NCI-H146 treated with DMSO at 0.1 percent for 48 hours (cell line): Measurements from ENCODE around the gene ENDOV.

Experiments used
- DNase-seq: peaks from one replicate; lab custom pipeline; 2025; ENCODE audit not compliant: unreplicated experiment; lab: John Stamatoyannopoulos, UW

The ENDOV gene

DNA sequence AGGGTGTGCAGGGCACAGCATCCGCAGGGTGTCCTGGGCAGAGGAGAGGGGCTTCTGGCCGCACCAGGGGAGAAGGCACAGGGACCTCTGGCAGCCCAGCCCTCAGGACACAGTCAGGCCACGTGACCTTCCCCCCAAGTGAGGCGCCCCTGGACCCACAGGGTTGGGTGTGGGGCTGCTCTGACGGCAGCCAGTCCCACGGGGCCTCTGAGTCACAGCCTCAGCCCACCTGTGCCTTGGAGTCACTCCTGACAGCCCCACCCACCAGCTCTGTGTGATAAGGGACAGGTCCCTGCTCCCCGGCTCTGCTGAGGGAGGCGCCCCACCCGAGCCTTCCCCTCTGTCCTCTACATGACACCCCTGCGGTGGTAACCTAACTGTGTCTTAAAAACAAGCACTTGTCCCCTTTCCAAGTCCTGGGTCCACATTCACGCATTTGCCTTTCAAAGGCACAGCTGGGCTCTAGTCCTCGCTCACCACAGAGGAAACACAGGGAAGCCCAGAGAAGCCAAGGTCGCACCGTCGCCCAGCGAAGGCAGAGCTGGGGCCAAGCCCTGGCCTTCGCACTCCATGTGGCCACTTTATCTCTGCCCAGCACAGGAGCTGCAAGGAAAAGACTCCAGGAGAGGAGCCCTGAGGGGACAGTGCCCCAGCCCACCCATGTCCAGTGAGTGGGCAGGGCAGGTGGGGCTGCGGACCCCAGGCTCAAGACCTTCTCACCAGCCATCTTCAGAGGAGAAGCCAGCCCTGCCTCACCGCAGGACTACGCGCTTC lies 66.5 kb downstream of the ENDOV start:
- DNase-seq: no peak

DNA sequence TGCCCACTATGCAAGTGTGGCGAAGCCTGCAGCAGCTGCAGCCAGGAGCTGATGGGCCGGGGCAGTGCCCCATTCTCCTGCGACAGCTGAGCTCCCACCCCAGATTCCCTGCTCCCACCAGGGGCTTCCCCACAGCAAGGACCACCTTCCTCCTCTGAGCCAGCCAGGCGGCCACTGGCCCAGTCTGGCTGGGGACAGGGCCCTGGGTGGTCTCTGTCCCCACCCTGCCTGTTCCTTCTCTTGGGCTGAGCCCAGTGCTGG lies 67.0 kb downstream of the ENDOV start:
- DNase-seq: no peak

DNA sequence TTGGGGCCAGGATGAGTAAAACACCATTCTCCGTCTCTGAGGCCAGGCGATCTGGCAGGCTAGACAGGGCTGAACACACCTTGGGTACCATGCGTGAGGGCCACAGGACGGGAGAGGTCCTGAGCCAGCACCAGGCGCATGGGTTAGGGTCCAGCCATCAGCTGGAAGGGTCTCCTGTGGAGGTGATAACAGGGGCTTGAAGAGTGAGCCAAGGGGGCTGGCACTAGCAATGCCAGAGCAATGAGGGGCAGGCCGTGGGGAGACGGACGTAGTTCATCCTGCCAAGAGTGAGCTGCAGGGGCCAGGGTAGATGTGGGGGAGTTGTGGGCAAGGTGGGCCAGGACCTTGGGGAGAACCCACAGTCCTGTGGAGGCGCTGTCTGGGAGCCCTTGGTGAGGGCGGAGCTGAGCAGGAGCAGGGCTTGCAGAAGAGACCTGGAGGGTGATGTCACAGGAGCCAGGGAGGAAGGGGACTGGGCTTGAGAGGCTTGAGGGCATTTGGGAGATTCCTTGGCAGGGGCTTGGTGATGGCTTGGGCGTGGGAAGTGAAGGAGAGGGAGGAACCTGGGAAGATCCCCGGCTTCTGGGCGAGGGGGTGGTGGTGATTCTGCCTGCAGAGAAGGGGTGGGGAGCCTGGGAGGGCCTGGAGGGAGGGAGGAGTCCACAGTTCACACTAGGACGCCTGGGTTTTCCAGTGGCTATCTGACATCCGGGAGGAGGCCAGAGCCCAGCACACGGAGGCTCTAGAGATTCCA lies 67.8 kb downstream of the ENDOV start:
- DNase-seq: no peak

DNA sequence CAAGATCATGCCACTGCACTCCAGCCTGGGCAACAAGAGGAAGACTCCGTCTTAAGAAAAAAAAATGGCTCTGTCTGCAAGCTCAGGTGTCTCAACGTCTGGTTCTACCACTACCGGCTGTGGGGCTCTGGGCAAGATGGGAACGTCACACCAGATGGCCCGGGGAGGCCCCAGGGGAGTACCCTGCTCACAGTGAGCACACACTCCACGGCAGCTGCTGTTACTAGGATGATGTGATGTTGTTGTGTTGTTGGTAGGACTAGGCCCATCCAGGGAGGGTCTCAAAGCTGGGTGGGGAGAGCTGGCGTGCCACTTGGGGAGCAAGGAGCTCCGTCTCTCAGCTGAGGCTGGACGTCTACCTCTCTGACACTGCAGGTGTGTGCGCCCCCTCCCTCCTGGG lies 70.9 kb downstream of the ENDOV start:
- no peak for DNase-seq

DNA sequence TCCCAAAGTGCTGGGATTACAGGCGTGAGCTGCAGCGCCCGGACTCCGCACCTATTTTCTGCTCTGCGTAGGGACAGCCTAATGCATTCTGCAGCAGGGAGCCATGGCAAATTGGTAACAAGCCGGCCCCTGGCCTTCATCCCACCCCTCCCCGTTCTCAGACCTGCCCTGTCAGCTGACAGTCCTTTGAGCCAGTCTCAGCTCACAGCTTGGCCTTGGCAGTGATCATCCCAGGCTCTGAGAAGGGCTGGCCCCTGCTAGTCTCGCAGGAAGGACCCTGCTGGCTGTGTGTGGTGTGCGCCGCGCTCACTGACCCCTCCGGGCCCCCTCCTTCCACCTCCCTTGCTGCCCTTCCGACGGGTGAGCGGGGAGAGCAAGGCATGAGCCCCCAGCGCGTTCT lies 71.7 kb downstream of the ENDOV start:
- no peak for DNase-seq

DNA sequence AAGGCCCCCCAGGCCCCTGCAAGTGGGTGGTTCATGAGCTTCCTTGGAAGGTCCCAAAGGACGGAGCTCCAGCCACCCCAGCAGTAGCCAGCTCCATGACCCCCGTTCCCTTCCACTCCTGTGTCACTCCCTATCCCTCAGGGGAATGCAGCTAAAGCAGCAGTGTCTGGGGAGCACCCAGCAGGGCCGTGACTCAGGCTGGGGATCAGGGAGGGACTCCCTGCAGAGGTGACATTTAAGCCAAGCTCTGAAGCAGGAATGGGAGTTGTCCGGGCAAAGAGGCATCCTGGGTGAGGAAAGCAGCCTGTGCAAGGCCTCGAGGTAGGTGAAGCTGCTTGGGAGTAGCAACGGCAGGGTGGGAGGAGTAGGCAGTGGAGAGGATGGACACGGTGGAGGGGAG lies 72.5 kb downstream of the ENDOV start:
- DNase-seq: no peak
